Activated CD8-positive, alpha-beta T cell treated with anti-CD3 and anti-CD28 coated beads, Interleukin-2, amount 10 ng/mL, durations not matched to agents 7 days and 5 days (primary cell): ENCODE results near the gene RGS19. TPM values are rescaled to one million over a fixed set of nuclear protein-coding genes. Genes with fewer than 3 reads are reported as not detected.
A peak's percentile ranks its signal among the peaks of the same experiment; 100 is the strongest.

Source experiments
- ATAC-seq: fragments of 150-1000 bp; cut with Tn5 transposase; one replicate; pipeline ENCODE4 v1.10.0; 2021; ENCODE audit warnings: moderate library complexity
- CTCF ChIA-PET: fragments of 350-600 bp; sonication (Branson Sonifier 250); formaldehyde crosslinking; loops from one replicate; lab custom pipeline; 2021; ENCODE audit warnings: antibody characterized with exemption; lab: Charles Lee
- POLR2A ChIA-PET: fragments of 350-600 bp; sonication (Branson Sonifier 250); formaldehyde crosslinking; loops from one replicate; lab custom pipeline; 2021; ENCODE audit warnings: antibody characterized with exemption; lab: Charles Lee
- DNase-seq: peaks from one replicate; pipeline ENCODE4 v3.0.0-alpha.2; 2020
- H3K27ac Mint-ChIP-seq: one replicate; pipeline ENCODE4 v1.8.0; 2021; ENCODE audit warnings: mild to moderate bottlenecking, mixed read lengths
- H3K27me3 Mint-ChIP-seq: one replicate; pipeline ENCODE4 v1.8.0; 2021; ENCODE audit warnings: low read depth, mixed read lengths
- H3K36me3 Mint-ChIP-seq: one replicate; pipeline ENCODE4 v1.8.0; 2021; ENCODE audit warnings: low read depth, mixed read lengths
- H3K4me1 Mint-ChIP-seq: one replicate; pipeline ENCODE4 v1.8.0; 2021; ENCODE audit warnings: low read depth, mixed read lengths
- H3K4me3 Mint-ChIP-seq: one replicate; pipeline ENCODE4 v1.8.0; 2021; ENCODE audit warnings: mild to moderate bottlenecking, mixed read lengths
- H3K9me3 Mint-ChIP-seq: one replicate; pipeline ENCODE4 v1.8.0; 2022; ENCODE audit warnings: mixed read lengths; ENCODE audit not compliant: insufficient read depth
- total RNA-seq, 2 experiments: library from RNA; stranded (reverse); gene quantifications; one replicate each; pipeline ENCODE4 v1.2.3, GENCODE V29; 2021

The RGS19 gene
- total RNA-seq, 2 experiments from 2014 or later, result 130 to 135 TPM

- no peaks in the 10 kb centered on the region for H3K36me3 Mint-ChIP-seq
- no peaks in the 10 kb centered on the region for H3K9me3 Mint-ChIP-seq
- peak overlapping the region; percentile 18 for H3K4me3 Mint-ChIP-seq
- no peak for ATAC-seq
- POLR2A ChIA-PET, result no interaction called here
- H3K27ac Mint-ChIP-seq, result no peak overlapping the region
- peaks cover 36% of the 10 kb centered on the region for H3K4me1 Mint-ChIP-seq
- CTCF ChIA-PET, result interaction anchor here (7.5 kb wide), 1 partner anchor 11 kb away, joined by 51 read pairs; no protein-coding TSS in a partner anchor
- DNase-seq, result no peak
- H3K27me3 Mint-ChIP-seq, result peaks cover 44% of the 10 kb centered on the region
These were observed 29.4 kb downstream of the RGS19 start for GRCh38 chr20:64049878-64050260.

DNA sequence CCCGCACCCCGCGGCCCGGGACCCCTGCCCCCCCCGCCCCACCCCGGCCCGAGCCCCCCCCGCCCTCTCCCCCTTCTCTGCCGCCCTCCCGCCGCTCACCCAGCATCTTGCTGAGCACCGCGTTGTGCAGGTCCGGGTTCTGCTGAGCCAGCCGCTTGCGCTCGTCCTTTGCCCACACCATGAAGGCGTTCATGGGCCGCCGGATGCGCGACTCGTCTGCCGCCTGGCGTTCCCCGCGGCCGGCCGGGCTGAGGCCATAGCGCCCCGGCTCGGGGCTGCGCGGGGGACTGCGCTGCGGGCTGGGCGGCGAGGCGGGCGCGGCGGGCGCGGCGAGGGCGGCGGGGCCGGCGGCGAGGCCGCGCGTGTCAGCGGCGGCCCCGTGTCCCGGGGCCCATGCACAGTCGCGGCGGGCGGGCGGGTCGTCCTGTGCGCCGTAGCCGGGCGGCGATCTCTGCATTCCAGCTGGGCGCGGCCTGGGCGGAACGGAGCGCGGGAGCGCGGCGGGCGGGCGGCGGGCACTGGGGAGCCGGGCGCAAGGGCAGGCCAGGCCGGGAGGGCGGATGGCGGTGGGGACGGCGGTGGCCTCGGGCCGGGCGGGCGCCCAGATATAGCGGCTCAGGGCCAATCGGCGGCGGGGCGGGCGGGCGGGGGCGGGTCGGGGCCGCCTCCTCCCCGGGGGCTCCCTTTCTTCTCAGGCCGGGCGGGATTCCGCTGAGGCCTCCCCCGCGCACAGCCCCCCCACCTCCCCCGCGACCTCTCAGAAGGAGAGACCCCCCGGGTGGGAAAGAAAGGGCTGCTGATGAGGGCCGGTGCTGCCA is 30.0 kb downstream of the RGS19 start, which contains the start of gene SOX18:
TSS of gene SOX18 (minus strand) at position 580 of the 818 bp plus-strand sequence. CDS start at position 457, 123 bp downstream.
- H3K9me3 Mint-ChIP-seq, result no peaks in the 10 kb centered on the region
- peak; percentile 59 for DNase-seq
- ATAC-seq, result peak; percentile 62
- no peaks in the 10 kb centered on the region for H3K36me3 Mint-ChIP-seq
- H3K4me1 Mint-ChIP-seq, result peaks cover 32% of the 10 kb centered on the region
- no peak within 1 kb of the TSS for H3K27ac Mint-ChIP-seq
- POLR2A ChIA-PET, result no interaction called here
- H3K27me3 Mint-ChIP-seq, result peaks cover 44% of the 10 kb centered on the region
- CTCF ChIA-PET, result interaction anchor here (7.5 kb wide), 1 partner anchor 10 kb away, joined by 51 read pairs; no protein-coding TSS in a partner anchor
- peak within 1 kb of the TSS; percentile 28 for H3K4me3 Mint-ChIP-seq

DNA sequence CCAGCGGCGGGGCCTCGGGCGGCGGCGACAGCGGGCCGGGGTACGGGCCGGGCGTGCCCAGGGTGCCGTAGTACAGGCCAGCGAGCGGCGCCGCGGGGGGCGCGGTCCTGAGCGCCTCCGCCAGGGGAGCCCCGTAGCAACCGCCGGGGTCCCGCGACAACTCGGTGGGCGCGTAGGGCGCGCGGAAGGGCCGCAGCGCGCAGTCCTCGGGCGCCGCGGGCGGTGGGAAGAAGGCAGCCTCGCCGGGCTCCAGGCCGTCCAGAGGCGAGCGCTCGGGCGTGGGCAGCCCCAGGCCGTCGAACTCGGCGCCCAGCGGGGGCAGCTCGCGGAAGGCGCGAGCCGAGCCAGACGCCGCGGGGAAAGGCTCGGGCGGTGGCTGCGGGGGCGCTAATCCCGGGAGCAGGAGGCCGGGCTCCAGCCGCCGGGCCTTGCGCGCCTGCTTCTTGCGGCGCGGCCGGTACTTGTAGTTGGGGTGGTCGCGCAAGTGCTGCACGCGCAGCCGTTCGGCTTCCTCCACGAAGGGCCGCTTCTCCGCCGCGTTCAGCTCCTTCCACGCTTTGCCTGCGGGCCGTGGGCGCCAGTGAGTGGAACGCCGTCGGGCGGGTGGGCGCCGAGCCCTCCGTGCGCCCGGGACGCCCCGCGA is 30.8 kb downstream of the RGS19 start:
- no peak for ATAC-seq
- Mint-ChIP-seq H3K27ac (no peak overlapping the region), H3K4me3 (no peak overlapping the region), H3K27me3 (peaks cover 44% of the 10 kb centered on the region), H3K4me1 (peaks cover 31% of the 10 kb centered on the region), H3K9me3 (no peaks in the 10 kb centered on the region), H3K36me3 (no peaks in the 10 kb centered on the region)
- POLR2A ChIA-PET, result no interaction called here
- no peak for DNase-seq
- CTCF ChIA-PET, result interaction anchor here (7.5 kb wide), 1 partner anchor 9 kb away, joined by 51 read pairs; no protein-coding TSS in a partner anchor

GRCh38 chr20:64047968-64048401 is 31.3 kb downstream of the RGS19 start:
- Mint-ChIP-seq H3K9me3 (no peaks in the 10 kb centered on the region), H3K36me3 (no peaks in the 10 kb centered on the region), H3K4me3 (no peak overlapping the region), H3K27ac (no peak overlapping the region), H3K4me1 (peaks cover 27% of the 10 kb centered on the region), H3K27me3 (peaks cover 40% of the 10 kb centered on the region)
- ATAC-seq (peak; percentile 10), DNase-seq (no peak)
- ChIA-PET POLR2A (interaction anchor here (1.0 kb wide), 1 partner anchor 12 kb away, joined by 4 read pairs; the partner anchor contains the start of gene C20orf204), CTCF (interaction anchor here (1.4 to 7.5 kb wide), 2 partner anchors 9 to 10 kb away, joined by 4 to 51 read pairs; no protein-coding TSS in a partner anchor)

GRCh38 chr20:64047046-64047389 is 32.3 kb downstream of the RGS19 start:
- no peaks in the 10 kb centered on the region for H3K9me3 Mint-ChIP-seq
- no peak overlapping the region for H3K4me3 Mint-ChIP-seq
- H3K27ac Mint-ChIP-seq, result no peak overlapping the region
- ChIA-PET POLR2A (interaction anchor here (1.0 kb wide), 1 partner anchor 11 kb away, joined by 4 read pairs; the partner anchor contains the start of gene C20orf204), CTCF (interaction anchor here (1.4 kb wide), 1 partner anchor 9 kb away, joined by 4 read pairs; no protein-coding TSS in a partner anchor)
- DNase-seq, result no peak
- peaks cover 29% of the 10 kb centered on the region for H3K4me1 Mint-ChIP-seq
- no peaks in the 10 kb centered on the region for H3K36me3 Mint-ChIP-seq
- no peak for ATAC-seq
- H3K27me3 Mint-ChIP-seq, result peaks cover 40% of the 10 kb centered on the region

DNA sequence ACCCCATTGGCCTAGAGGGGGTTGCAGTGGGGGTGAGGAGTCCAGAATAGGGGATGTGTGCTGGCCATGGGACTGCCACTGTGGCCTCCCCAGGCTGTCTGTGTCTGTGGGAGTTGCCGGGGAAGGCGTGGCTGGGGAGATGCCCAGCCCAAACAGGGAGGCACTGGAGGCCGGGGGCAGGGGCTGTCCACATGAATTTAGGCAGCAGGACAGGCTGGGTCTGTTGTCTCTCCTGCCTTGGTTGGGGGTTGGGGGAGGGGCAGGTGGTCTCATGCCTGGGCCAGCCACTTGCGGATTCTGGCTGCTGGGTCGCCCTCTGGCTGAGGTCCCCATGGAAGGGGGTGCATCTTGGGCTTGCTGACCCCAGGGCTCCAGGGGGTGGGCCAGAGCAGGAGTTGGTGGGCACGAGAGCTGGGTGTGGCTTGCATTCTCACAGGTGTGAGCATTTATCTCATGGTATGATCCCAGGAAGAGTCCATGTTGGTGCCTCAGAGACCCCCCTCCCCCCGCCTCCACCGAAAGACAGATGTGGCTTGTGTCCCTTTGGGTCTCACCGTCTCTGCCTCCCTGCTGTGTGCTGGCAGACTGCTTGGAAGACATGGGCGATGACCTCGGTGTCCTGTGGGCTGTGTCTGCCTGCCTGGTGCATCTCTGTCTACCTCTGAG is 33.8 kb downstream of the RGS19 start:
- DNase-seq (no peak), ATAC-seq (no peak)
- Mint-ChIP-seq H3K4me1 (peaks cover 43% of the 10 kb centered on the region), H3K27me3 (peaks cover 30% of the 10 kb centered on the region), H3K36me3 (no peaks in the 10 kb centered on the region), H3K4me3 (no peak overlapping the region), H3K27ac (peak overlapping the region; percentile 61), H3K9me3 (no peaks in the 10 kb centered on the region)
- CTCF ChIA-PET, result interaction anchor here (3.0 kb wide), 1 partner anchor 12 kb away, joined by 8 read pairs; no protein-coding TSS in a partner anchor
- POLR2A ChIA-PET, result no interaction called here

DNA sequence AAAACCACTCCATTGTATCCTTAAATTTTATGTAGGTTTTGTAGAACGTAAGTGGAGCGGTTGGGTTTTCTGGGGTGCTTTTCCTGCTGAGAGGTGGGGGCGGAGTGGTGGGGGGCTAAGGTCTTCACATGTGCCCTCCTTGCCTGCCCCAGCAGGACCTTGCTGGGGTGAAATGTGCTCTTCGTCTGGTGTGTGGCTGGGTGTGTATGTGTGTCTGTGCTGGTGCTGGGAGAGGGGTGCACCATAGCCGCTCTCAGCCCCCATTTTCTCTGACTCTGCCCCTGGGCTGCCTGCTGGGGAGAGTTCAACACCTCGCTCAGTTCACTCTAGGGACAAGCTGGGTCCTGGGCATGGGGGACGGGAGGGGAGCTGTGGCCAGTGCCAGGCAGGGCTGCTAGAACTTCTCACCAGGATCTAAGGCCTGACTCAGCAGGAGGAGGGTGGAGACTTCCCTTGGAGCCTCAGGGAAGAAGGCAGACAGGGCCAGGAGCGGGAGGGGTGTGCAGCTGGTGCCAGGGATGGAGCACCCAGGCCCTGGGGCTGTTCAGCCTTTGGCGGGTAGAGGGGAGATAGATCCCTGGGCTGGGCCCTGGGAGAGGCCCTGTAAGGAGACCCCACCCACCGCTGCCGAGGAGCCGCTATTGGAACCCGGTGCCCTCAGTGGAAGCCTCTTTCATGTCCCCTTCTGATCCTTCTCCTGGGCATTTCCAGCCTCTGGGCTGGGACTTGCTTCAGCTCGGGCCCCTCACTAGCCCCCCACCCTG is 34.7 kb downstream of the RGS19 start:
- ChIA-PET CTCF (interaction anchor here (1.0 to 3.0 kb wide), 3 partner anchors 10 to 64 kb away, joined by 3 to 9 read pairs (median 8); partner anchors contain the start of gene PRPF6), POLR2A (interaction anchor here (0.6 kb wide), 1 partner anchor 142 kb away, joined by 3 read pairs; no protein-coding TSS in a partner anchor)
- ATAC-seq (no peak), DNase-seq (no peak)
- H3K27me3 Mint-ChIP-seq, result peaks cover 24% of the 10 kb centered on the region
- peaks cover 51% of the 10 kb centered on the region for H3K4me1 Mint-ChIP-seq
- no peak overlapping the region for H3K27ac Mint-ChIP-seq
- no peak overlapping the region for H3K4me3 Mint-ChIP-seq
- H3K36me3 Mint-ChIP-seq, result no peaks in the 10 kb centered on the region
- H3K9me3 Mint-ChIP-seq, result no peaks in the 10 kb centered on the region

- Mint-ChIP-seq H3K4me3 (no peak overlapping the region), H3K36me3 (no peaks in the 10 kb centered on the region), H3K27ac (no peak overlapping the region), H3K9me3 (no peaks in the 10 kb centered on the region), H3K4me1 (peaks cover 56% of the 10 kb centered on the region), H3K27me3 (peaks cover 22% of the 10 kb centered on the region)
- ChIA-PET POLR2A (interaction anchor here (0.5 kb wide), 1 partner anchor 71 kb away, joined by 3 read pairs; no protein-coding TSS in a partner anchor), CTCF (interaction anchor here (2.1 to 3.0 kb wide), 2 partner anchors 14 to 63 kb away, joined by 8 to 9 read pairs; partner anchors contain the start of gene PRPF6)
- ATAC-seq (no peak), DNase-seq (no peak)
These were observed 35.5 kb downstream of the RGS19 start for GRCh38 chr20:64043768-64044167.

- DNase-seq (no peak), ATAC-seq (no peak)
- POLR2A ChIA-PET, result interaction anchor here (1.5 kb wide), 1 partner anchor 12 kb away, joined by 3 read pairs; no protein-coding TSS in a partner anchor
- H3K27me3 Mint-ChIP-seq, result peaks cover 15% of the 10 kb centered on the region
- peaks cover 60% of the 10 kb centered on the region for H3K4me1 Mint-ChIP-seq
- no peaks in the 10 kb centered on the region for H3K9me3 Mint-ChIP-seq
- H3K36me3 Mint-ChIP-seq, result no peaks in the 10 kb centered on the region
- CTCF ChIA-PET, result interaction anchor here (0.6 to 7.5 kb wide), 4 partner anchors 10 to 1796 kb away, joined by 4 to 197 read pairs (median 43); partner anchors contain the start of genes PRPF6, SAMD10 and SOX18
- H3K27ac Mint-ChIP-seq, result peak overlapping the region; percentile 44
- peak overlapping the region; percentile 61 for H3K4me3 Mint-ChIP-seq
These were observed 37.1 kb downstream of the RGS19 start for GRCh38 chr20:64042054-64042781.

DNA sequence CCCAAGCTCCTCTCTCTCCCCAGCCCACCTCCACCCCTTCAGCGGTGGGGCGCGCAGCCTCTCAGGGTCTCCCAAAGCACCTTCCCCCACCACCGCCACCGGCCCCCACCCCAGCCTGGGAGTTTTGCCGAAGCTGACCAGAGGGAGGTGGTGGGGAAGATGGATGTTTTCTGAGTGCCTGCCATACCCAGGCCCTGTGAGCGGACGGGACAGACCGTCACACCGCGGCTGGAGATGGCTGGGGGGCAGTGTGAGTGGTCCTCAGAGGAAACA is 37.6 kb downstream of the RGS19 start:
- peaks cover 10% of the 10 kb centered on the region for H3K27me3 Mint-ChIP-seq
- no peaks in the 10 kb centered on the region for H3K9me3 Mint-ChIP-seq
- DNase-seq (no peak), ATAC-seq (no peak)
- ChIA-PET POLR2A (interaction anchor here (1.5 kb wide), 1 partner anchor 13 kb away, joined by 3 read pairs; no protein-coding TSS in a partner anchor), CTCF (interaction anchor here (0.6 to 7.5 kb wide), 5 partner anchors 10 to 1795 kb away, joined by 4 to 197 read pairs (median 35); partner anchors contain the start of genes PRPF6, SAMD10 and SOX18)
- H3K27ac Mint-ChIP-seq, result no peak overlapping the region
- H3K4me3 Mint-ChIP-seq, result peak overlapping the region; percentile 61
- no peaks in the 10 kb centered on the region for H3K36me3 Mint-ChIP-seq
- peaks cover 63% of the 10 kb centered on the region for H3K4me1 Mint-ChIP-seq
